Ovary (tissue), 9 donors: Measurements from ENCODE around the gene ARHGEF40. TPM values are rescaled to one million over a fixed set of nuclear protein-coding genes. Genes with fewer than 3 reads are reported as not detected.

Experiments
- DNase-seq, 5 donors: peaks; one replicate each; pipeline ENCODE4 v3.0.0-alpha.2; 2019 to 2020
- H3K27ac ChIP-seq, 2 donors: fragments of 200-600 bp; one replicate each; pipeline versions ENCODE4 v1.5.1 to v1.8.0; 2019 to 2022
- H3K27me3 ChIP-seq: fragments of 200-600 bp; one replicate; pipeline ENCODE4 v1.8.0; 2022
- H3K36me3 ChIP-seq: fragments of 200-600 bp; sonication (generic); one replicate; pipeline ENCODE4 v1.5.1; 2019
- H3K4me1 ChIP-seq: one replicate; pipeline ENCODE4 v1.8.1; 2013; ENCODE audit warnings: mild to moderate bottlenecking, moderate library complexity; ENCODE audit not compliant: insufficient read depth
- H3K4me3 ChIP-seq: fragments of 200-600 bp; sonication (generic); one replicate; pipeline ENCODE4 v1.5.1; 2017
- H3K9me3 ChIP-seq, 2 donors: fragments of 200-600 bp in 1 of 2; sonication (generic) in 1 of 2; one replicate each; pipeline versions ENCODE4 v1.5.1 to v1.8.1; 2013 to 2019; ENCODE audit warnings: mild to moderate bottlenecking in 1 of 2, moderate library complexity in 1 of 2
- CTCF ChIP-seq, 3 donors: fragments of 450-650 bp in 2 of 3; fragments of 200-600 bp in 1 of 3; IDR thresholded peaks; one replicate each; pipeline versions ENCODE4 v1.5.1 to v1.8.0; 2016 to 2022; ENCODE audit warnings: antibody characterized with exemption in 3 of 3, mild to moderate bottlenecking in 1 of 3
- EP300 ChIP-seq: sonication (generic); formaldehyde crosslinking; IDR thresholded peaks from one replicate; pipeline ENCODE4 v1.6.1; 2017; ENCODE audit warnings: antibody characterized with exemption
- POLR2A ChIP-seq: fragments of 450-650 bp; IDR thresholded peaks from one replicate; pipeline ENCODE4 v1.6.1; 2017; ENCODE audit warnings: antibody characterized with exemption, mild to moderate bottlenecking, moderate library complexity
- WGBS, 3 donors: extraction: QIAGEN DNeasy Blood & Tissue Kit in 1 of 3; methylation state at CpG; one replicate each; pipeline versions ENCODE4 v1.1.5 to v1.1.7; 2013 to 2017; 5-methylcytosine and 5-hydroxymethylcytosine counted together
- intact Hi-C, 4 donors: fragments of 100-400 bp; cut with DNase I; formaldehyde crosslinking; loops; one replicate each; pipeline versions ENCODE4 v1.11.0 to v1.15.1; 2022 to 2023
- polyA plus RNA-seq, 2 donors: library from polyadenylated mRNA; stranded (reverse); fragments of 200-250 nt in 1 of 2; fragments of 350-450 nt in 1 of 2; fragmentation: Illumina TruSeq in 1 of 2; extraction: RNeasy Lipid Tissue Mini Kit (QIAGEN cat#74804) in 1 of 2; gene quantifications; one replicate each; pipeline ENCODE4 v1.2.3, GENCODE V29; 2013 to 2014
- total RNA-seq, 7 donors: library from RNA; depleted of rRNA in 2 of 7; stranded (reverse); fragments of >200 nt in 2 of 7; fragmentation: NEBNext Ultra II Directional in 3 of 7; extraction: Animal tissue kit (Norgen Biotek cat#: 25700) in 3 of 7; gene quantifications; one replicate each; pipeline versions ENCODE4 v1.1.0 to v1.2.4, GENCODE V29; 2016 to 2023
- donor health status: DM: no; HTN: no; CAD: no; lungs with moderate emphysema.
- donor health status: DM: no; HTN: no; CAD: no.
- donor health status: Bipolar disorder and iron deficiency.
- donor health status: DM: yes; HTN: yes; CAD: no.
- donor health status: DM: no; HTN: no; CAD: no.
- donor health status: DM: yes; HTN: yes; CAD: no.

Gene ARHGEF40
- total and polyA plus RNA-seq, 9 donors: 29.8 to 98.3 (median 52.4) TPM

DNA sequence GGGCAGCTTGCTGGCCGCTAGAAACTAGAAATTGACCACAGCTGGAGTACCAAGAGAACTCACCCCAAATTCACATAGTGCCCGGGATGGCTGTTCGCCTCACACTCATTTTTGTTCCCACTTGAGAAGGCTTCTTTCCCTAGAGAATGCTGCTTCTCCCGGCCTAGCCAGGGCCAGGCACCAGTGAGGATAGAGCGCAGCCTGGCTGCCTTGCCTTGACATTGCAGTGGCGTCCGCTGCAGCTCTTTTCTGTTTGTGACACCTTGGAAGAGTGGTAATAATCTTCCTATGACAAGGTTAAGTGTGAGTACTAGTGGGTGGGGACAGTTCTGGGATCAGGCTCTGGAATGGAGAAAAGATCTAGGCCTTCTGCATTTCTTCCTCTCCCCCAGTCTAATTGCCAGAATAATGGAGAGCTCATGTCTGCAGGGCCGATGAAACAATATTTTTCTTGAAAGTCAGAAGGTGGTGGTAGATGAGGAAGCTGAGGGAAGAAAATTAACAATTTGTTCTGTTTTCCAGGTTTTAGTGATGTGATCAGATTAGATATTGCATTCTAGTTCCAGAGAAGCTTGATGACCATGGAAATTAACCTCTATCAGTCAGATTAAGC lies 34.5 kb downstream of the ARHGEF40 start:
- Histone ChIP-seq H3K4me1 (peaks cover 2% of the 10 kb centered on the region), H3K27me3 (no peaks in the 10 kb centered on the region), H3K36me3 (no peaks in the 10 kb centered on the region), H3K4me3 (peak overlapping the region; percentile 57), H3K9me3 (no peaks in the 10 kb centered on the region), H3K27ac (peak overlapping the region; percentile 93 to 96)
- intact Hi-C loops: loop anchor here (2.0 to 10.0 kb wide), 6 partner anchors 36 to 420 kb away; partner anchors contain the start of genes ANG (in 1 of the 4), HNRNPC (in 1 of the 4) and RNASE4 (in 1 of the 4)
- no peak for TF ChIP-seq POLR2A
- TF ChIP-seq CTCF (IDR thresholded peaks at IDR 0.05): peak; percentile 79 to 94 (median 89)
- peak; percentile 69 to 80 (median 78) for DNase-seq
- WGBS, 3 donors: 7 to 8% (median 8%) methylated on average over 8 of the region's 8 CpGs

GRCh38 chr14:21105095-21105494 lies 35.0 kb downstream of the ARHGEF40 start:
- Histone ChIP-seq H3K27ac (peak overlapping the region in 1 of 2 donors; percentile 93), H3K27me3 (no peaks in the 10 kb centered on the region), H3K4me1 (peaks cover 2% of the 10 kb centered on the region), H3K36me3 (no peaks in the 10 kb centered on the region), H3K4me3 (no peak overlapping the region), H3K9me3 (no peaks in the 10 kb centered on the region)
- DNase-seq: peak in 1 of 5 donors; percentile 21
- intact Hi-C loops: loop anchor here in 3 of 4 donors (2.0 to 10.0 kb wide), 5 partner anchors 36 to 420 kb away; partner anchors contain the start of genes ANG (in 1 of the 3), HNRNPC (in 1 of the 3) and RNASE4 (in 1 of the 3)
- TF ChIP-seq POLR2A: no peak
- no peak for TF ChIP-seq EP300
- no peak for TF ChIP-seq CTCF (IDR thresholded peaks at IDR 0.05)
- 80 to 88% (median 86%) methylated on average over 8 of the region's 8 CpGs for WGBS, 3 donors

DNA sequence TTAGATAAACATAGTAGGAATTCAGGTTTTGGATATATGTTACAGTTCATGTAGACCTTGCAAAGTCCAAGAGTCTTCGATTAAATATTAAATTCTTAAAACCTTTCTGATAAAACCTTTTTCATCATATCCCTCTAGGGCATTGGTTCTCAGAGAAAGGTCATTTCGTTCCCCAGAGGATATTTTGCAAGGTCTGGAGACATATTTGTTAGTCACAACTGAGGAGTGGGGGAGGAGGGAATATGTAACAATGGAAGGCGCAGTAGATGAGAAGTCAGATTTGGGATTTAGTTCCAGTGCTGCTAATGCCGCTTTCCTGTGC lies 36.0 kb downstream of the ARHGEF40 start:
- intact Hi-C loops: loop anchor here in 3 of 4 donors (10.0 kb wide), 4 partner anchors 91 to 421 kb away; partner anchors contain the start of genes ANG (in 1 of the 3), HNRNPC (in 1 of the 3) and RNASE4 (in 1 of the 3)
- no peaks in the 10 kb centered on the region for H3K36me3 ChIP-seq
- H3K27ac ChIP-seq: no peak overlapping the region
- DNase-seq: no peak
- H3K27me3 ChIP-seq: no peaks in the 10 kb centered on the region
- WGBS, 3 donors: 61 to 69% (median 65%) methylated on average over 4 of the region's 4 CpGs
- H3K4me3 ChIP-seq: no peak overlapping the region
- no peak for TF ChIP-seq POLR2A
- no peaks in the 10 kb centered on the region for H3K9me3 ChIP-seq
- H3K4me1 ChIP-seq: peaks cover 2% of the 10 kb centered on the region

DNA sequence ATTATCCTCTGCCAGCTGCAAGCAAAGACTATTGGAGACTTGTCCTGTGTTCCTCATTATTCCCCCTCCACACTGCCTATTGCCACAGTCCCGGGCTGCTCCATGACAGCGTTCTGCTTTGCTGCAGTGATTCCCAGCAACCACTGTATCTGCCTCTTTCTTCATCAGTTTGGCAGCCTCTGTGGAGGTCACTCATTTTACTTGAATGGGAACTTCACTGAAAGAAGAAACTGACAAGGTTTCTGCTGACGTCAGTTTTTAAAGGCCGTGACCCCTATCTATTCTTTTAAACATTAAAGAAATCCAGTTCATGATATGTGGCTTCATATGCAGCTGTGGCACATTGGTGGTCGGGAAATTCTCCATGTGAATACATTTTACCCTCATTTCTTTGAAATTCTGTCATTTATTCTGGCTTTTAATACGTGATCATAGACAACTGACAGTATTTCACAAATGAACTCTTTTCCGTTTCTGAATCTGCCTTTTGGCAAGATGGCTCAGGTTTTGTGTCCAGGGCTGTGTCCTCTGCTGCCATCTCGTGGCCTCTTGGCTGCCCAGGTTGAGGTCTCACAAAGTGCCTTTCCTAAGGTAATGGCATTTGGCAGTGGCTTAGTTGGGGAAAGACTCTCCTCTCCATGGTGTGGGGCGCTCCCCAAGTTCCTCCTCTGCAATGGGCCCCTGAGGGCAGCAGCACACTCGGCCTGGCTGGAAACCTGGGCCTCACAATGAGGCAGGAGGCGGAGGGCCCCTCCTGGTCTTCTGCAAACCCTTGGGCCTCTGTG lies 36.6 kb downstream of the ARHGEF40 start:
- Histone ChIP-seq H3K36me3 (no peaks in the 10 kb centered on the region), H3K27ac (peak overlapping the region in 1 of 2 donors; percentile 38), H3K4me3 (no peak overlapping the region), H3K9me3 (no peaks in the 10 kb centered on the region), H3K27me3 (no peaks in the 10 kb centered on the region), H3K4me1 (peaks cover 2% of the 10 kb centered on the region)
- WGBS, 3 donors: 22 to 25% (median 25%) methylated on average over 10 to 11 of the region's 11 CpGs
- intact Hi-C loops: loop anchor here in 3 of 4 donors (10.0 kb wide), 4 partner anchors 92 to 422 kb away; partner anchors contain the start of genes ANG (in 1 of the 3), HNRNPC (in 1 of the 3) and RNASE4 (in 1 of the 3)
- peak; percentile 78 to 87 (median 83) for DNase-seq
- TF ChIP-seq POLR2A: no peak
- peak; percentile 75 to 80 (median 77) for TF ChIP-seq CTCF (IDR thresholded peaks at IDR 0.05)
